Spleen (tissue), 7 donors: ENCODE data around the gene COG6.

ENCODE experiments used
- POLR2A ChIP-seq, 3 donors: fragments of 450-650 bp; IDR thresholded peaks; one replicate each; pipeline ENCODE4 v1.5.1; 2017; ENCODE audit warnings: antibody characterized with exemption in 3 of 3, mild to moderate bottlenecking in 1 of 3
- POLR2AphosphoS5 ChIP-seq, 3 donors: sonication (generic); formaldehyde crosslinking; IDR thresholded peaks; one replicate each; pipeline ENCODE4 v1.5.1; 2017; ENCODE audit warnings: antibody characterized with exemption in 3 of 3
- TF ChIP-seq, protein P1 (sequence below), 11 experiments: fragments of 200-600 bp in 7 of 11; fragments of 450-650 bp in 4 of 11; sonication (generic) in 4 of 11; IDR thresholded peaks in 8 of 11; conservative IDR thresholded peaks in 3 of 11; 1 replicate in 7 of 11; 2 replicates in 4 of 11; pipeline versions ENCODE4 v1.4.0 to v1.8.0; 2016 to 2021; ENCODE audit warnings: antibody characterized with exemption in 11 of 11, inconsistent platforms in 4 of 11, mild to moderate bottlenecking in 1 of 11
- donor health status: DM: no; HTN: no; CAD: no; lungs with moderate emphysema.
- donor health status: DM: no; HTN: no; CAD: no.
- donor health status: DM: no; HTN: no; CAD: no.

DNA sequence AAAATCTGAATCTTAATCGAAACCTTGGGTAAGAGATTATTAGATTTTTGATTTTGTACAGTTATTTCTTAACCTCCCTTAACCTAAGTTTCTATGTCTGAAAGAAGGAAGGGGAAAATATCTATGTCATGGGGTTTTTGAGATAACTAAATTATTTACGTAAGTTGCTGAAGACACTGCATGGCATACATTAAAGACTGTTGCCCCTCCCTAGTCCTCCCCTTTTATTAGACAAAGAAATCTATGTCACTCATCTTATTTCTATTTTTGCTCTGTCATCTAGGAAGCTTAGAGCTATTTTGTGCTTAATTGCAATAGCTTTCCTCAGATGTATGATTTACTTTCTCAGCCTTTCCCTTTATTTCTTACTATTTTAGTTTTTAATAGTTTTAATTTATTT, 15.0 kb downstream of the COG6 start:
- TF ChIP-seq, protein P1, sequence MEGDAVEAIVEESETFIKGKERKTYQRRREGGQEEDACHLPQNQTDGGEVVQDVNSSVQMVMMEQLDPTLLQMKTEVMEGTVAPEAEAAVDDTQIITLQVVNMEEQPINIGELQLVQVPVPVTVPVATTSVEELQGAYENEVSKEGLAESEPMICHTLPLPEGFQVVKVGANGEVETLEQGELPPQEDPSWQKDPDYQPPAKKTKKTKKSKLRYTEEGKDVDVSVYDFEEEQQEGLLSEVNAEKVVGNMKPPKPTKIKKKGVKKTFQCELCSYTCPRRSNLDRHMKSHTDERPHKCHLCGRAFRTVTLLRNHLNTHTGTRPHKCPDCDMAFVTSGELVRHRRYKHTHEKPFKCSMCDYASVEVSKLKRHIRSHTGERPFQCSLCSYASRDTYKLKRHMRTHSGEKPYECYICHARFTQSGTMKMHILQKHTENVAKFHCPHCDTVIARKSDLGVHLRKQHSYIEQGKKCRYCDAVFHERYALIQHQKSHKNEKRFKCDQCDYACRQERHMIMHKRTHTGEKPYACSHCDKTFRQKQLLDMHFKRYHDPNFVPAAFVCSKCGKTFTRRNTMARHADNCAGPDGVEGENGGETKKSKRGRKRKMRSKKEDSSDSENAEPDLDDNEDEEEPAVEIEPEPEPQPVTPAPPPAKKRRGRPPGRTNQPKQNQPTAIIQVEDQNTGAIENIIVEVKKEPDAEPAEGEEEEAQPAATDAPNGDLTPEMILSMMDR (IDR thresholded peaks at IDR 0.05 in 8 of 11, conservative IDR thresholded peaks at IDR 0.05 in 3 of 11), result no peak
- TF ChIP-seq POLR2AphosphoS5 (IDR thresholded peaks at IDR 0.05) (no peak), POLR2A (IDR thresholded peaks at IDR 0.05) (no peak)
